Peyer's patch (tissue), 4 donors: ENCODE data around the gene GLYATL3.

Source experiments
- POLR2A ChIP-seq, 2 donors: fragments of 450-650 bp; IDR thresholded peaks; one replicate each; pipeline ENCODE4 v1.5.1; 2017; ENCODE audit warnings: antibody characterized with exemption in 2 of 2, mild to moderate bottlenecking in 2 of 2, moderate library complexity in 2 of 2
- TF ChIP-seq, protein P1 (sequence below), 6 experiments: fragments of 450-650 bp in 4 of 6; fragments of 200-600 bp in 2 of 6; sonication (generic) in 1 of 6; IDR thresholded peaks; one replicate each; pipeline ENCODE4 v1.5.1; 2017 to 2019; ENCODE audit warnings: antibody characterized with exemption in 6 of 6, mild to moderate bottlenecking in 3 of 6, moderate library complexity in 1 of 6

DNA sequence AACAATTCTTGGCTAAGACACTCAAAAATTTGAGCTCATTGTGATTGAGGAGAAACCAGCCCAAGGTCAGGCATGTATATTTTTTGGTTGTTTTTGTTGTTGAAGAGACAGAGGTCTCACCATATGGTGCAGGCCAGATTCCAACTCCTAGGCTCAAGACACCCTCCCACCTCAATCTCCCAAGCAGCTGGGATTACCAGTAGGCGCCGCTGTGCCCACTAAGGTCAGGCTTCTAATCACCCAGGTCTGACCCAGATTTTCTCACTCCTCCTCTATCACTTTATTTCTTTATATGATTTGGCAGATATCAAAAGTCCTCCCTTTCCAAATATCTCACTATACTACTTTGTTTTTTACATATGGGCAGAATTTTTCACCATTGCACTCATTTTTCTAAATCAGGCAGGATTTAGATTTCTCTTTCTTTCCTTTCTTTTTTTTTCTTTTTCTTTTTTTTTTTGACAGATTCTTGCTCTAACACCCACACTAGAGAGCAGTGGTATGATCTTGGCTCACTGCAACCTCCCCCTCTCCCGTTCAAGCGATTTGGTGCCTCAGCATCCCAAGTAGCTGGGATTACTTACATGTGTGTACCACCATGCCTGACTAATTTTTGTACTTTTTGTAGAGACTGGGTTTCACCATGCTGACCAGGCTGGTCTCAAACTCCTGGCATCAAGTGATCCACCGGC, 49.0 kb downstream of the GLYATL3 start:
- TF ChIP-seq, protein P1, sequence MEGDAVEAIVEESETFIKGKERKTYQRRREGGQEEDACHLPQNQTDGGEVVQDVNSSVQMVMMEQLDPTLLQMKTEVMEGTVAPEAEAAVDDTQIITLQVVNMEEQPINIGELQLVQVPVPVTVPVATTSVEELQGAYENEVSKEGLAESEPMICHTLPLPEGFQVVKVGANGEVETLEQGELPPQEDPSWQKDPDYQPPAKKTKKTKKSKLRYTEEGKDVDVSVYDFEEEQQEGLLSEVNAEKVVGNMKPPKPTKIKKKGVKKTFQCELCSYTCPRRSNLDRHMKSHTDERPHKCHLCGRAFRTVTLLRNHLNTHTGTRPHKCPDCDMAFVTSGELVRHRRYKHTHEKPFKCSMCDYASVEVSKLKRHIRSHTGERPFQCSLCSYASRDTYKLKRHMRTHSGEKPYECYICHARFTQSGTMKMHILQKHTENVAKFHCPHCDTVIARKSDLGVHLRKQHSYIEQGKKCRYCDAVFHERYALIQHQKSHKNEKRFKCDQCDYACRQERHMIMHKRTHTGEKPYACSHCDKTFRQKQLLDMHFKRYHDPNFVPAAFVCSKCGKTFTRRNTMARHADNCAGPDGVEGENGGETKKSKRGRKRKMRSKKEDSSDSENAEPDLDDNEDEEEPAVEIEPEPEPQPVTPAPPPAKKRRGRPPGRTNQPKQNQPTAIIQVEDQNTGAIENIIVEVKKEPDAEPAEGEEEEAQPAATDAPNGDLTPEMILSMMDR (IDR thresholded peaks at IDR 0.05), result no peak
- TF ChIP-seq POLR2A (IDR thresholded peaks at IDR 0.05), result no peak
